Spinal cord (tissue), 10 donors: Measurements from ENCODE around the gene DCUN1D2. TPM values are rescaled to one million over a fixed set of nuclear protein-coding genes. Genes with fewer than 3 reads are reported as not detected.
"Not testable (repeated sequence)": the region's sequence is repeated elsewhere in the genome, so short reads cannot be mapped to it uniquely, and the experiment has no call there.

Experiments
- DNase-seq, 6 donors: peaks; one replicate each; pipeline versions ENCODE4 v3.0.0 to v3.0.0-alpha.2; 2013 to 2015; ENCODE audit warnings: low spot score in 6 of 6, low read depth in 4 of 6
- H3K27ac ChIP-seq: one replicate; pipeline ENCODE4 v1.5.1; 2013; ENCODE audit warnings: low read depth, low read length, control low read depth
- H3K27me3 ChIP-seq: one replicate; pipeline ENCODE4 v1.6.1; 2013; ENCODE audit warnings: low read length; ENCODE audit not compliant: control insufficient read depth, insufficient read depth
- H3K36me3 ChIP-seq: one replicate; pipeline ENCODE4 v1.6.1; 2013; ENCODE audit warnings: low read length; ENCODE audit not compliant: control insufficient read depth, insufficient read depth
- H3K4me1 ChIP-seq: one replicate; pipeline ENCODE4 v1.6.1; 2013; ENCODE audit warnings: low read length; ENCODE audit not compliant: control insufficient read depth, insufficient read depth
- H3K4me3 ChIP-seq: one replicate; pipeline ENCODE4 v1.5.1; 2013; ENCODE audit warnings: low read depth, low read length, control low read depth
- H3K9me3 ChIP-seq: one replicate; pipeline ENCODE4 v1.6.1; 2013; ENCODE audit warnings: low read length; ENCODE audit not compliant: control insufficient read depth, insufficient read depth
- WGBS: methylation state at CpG from one replicate; pipeline ENCODE4 v1.1.5; 2013; ENCODE audit warnings: missing lambda C conversion rate; ENCODE audit not compliant: insufficient coverage; 5-methylcytosine and 5-hydroxymethylcytosine counted together
- polyA plus RNA-seq, 2 donors: library from polyadenylated mRNA; unstranded; fragments of 120-200 nt; gene quantifications; one replicate each; pipeline ENCODE4 v1.2.1, GENCODE V29; 2013; ENCODE audit not compliant: insufficient read length in 2 of 2
- total RNA-seq, 2 donors: library from RNA; depleted of rRNA in 1 of 2; stranded (reverse); fragments of 120-200 nt in 1 of 2; fragments of >200 nt in 1 of 2; gene quantifications; one replicate each; pipeline versions ENCODE4 v1.2.3 to v1.2.4, GENCODE V29; 2013 to 2014
- donor health status: healthy.

Gene DCUN1D2
- total and polyA plus RNA-seq, 4 donors: 25.8 to 41.3 (median 33.1) TPM

- no peak overlapping the region for H3K4me3 ChIP-seq
- peaks cover 8% of the 10 kb centered on the region for H3K4me1 ChIP-seq
- peaks cover 10% of the 10 kb centered on the region for H3K36me3 ChIP-seq
- H3K27me3 ChIP-seq: no peaks in the 10 kb centered on the region
- 94% methylated on average over 7 of the region's 7 CpGs for WGBS
- H3K9me3 ChIP-seq: no peaks in the 10 kb centered on the region
- H3K27ac ChIP-seq: no peak overlapping the region
- no peak for DNase-seq
Observed at GRCh38 chr13:113483081-113483480, 7.4 kb downstream of the DCUN1D2 start.

- Histone ChIP-seq H3K27me3 (no peaks in the 10 kb centered on the region), H3K36me3 (peaks cover 21% of the 10 kb centered on the region), H3K4me3 (no peak overlapping the region), H3K4me1 (peaks cover 8% of the 10 kb centered on the region), H3K27ac (no peak overlapping the region), H3K9me3 (no peaks in the 10 kb centered on the region)
- 86% methylated on average over 2 of the region's 4 CpGs for WGBS
- no peak for DNase-seq
Observed at GRCh38 chr13:113479179-113479578, 11.3 kb downstream of the DCUN1D2 start.

- 100% methylated on average over 2 of the region's 3 CpGs for WGBS
- peaks cover 29% of the 10 kb centered on the region for H3K36me3 ChIP-seq
- DNase-seq: no peak
Observed at GRCh38 chr13:113477724-113478123, 12.8 kb downstream of the DCUN1D2 start.

GRCh38 chr13:113476811-113477210 is 13.7 kb downstream of the DCUN1D2 start:
- H3K27ac ChIP-seq: no peak overlapping the region
- peaks cover 36% of the 10 kb centered on the region for H3K36me3 ChIP-seq
- no peaks in the 10 kb centered on the region for H3K9me3 ChIP-seq
- no peak for DNase-seq
- no peaks in the 10 kb centered on the region for H3K27me3 ChIP-seq
- WGBS: 100% methylated on average over 2 of the region's 7 CpGs
- H3K4me3 ChIP-seq: no peak overlapping the region
- no peaks in the 10 kb centered on the region for H3K4me1 ChIP-seq

More at GRCh38 chr13:113477724-113478123, 12.8 kb downstream of the DCUN1D2 start:
- H3K4me1 ChIP-seq: no peaks in the 10 kb centered on the region
- H3K9me3 ChIP-seq: no peaks in the 10 kb centered on the region
- H3K4me3 ChIP-seq: no peak overlapping the region
- H3K27me3 ChIP-seq: no peaks in the 10 kb centered on the region
- no peak overlapping the region for H3K27ac ChIP-seq

- H3K4me3 ChIP-seq: no peak overlapping the region
- 95% methylated on average over 7 of the region's 12 CpGs for WGBS
- no peaks in the 10 kb centered on the region for H3K4me1 ChIP-seq
- no peaks in the 10 kb centered on the region for H3K9me3 ChIP-seq
- DNase-seq: no peak
- peaks cover 36% of the 10 kb centered on the region for H3K36me3 ChIP-seq
- H3K27me3 ChIP-seq: no peaks in the 10 kb centered on the region
- H3K27ac ChIP-seq: no peak overlapping the region
Observed at GRCh38 chr13:113475911-113476310, 14.6 kb downstream of the DCUN1D2 start.

GRCh38 chr13:113475280-113475679 is 15.2 kb downstream of the DCUN1D2 start:
- Histone ChIP-seq H3K36me3 (peaks cover 36% of the 10 kb centered on the region), H3K27me3 (no peaks in the 10 kb centered on the region), H3K27ac (no peak overlapping the region), H3K4me1 (no peaks in the 10 kb centered on the region), H3K9me3 (no peaks in the 10 kb centered on the region), H3K4me3 (no peak overlapping the region)
- DNase-seq: no peak
- 96% methylated on average over 10 of the region's 11 CpGs for WGBS

GRCh38 chr13:113474179-113474578 is 16.3 kb downstream of the DCUN1D2 start:
- Histone ChIP-seq H3K36me3 (peaks cover 35% of the 10 kb centered on the region), H3K9me3 (no peaks in the 10 kb centered on the region), H3K27me3 (no peaks in the 10 kb centered on the region), H3K4me3 (no peak overlapping the region), H3K27ac (no peak overlapping the region), H3K4me1 (peaks cover 3% of the 10 kb centered on the region)
- WGBS: 95% methylated on average over 3 of the region's 10 CpGs
- no peak for DNase-seq

GRCh38 chr13:113472355-113473025 is 18.0 kb downstream of the DCUN1D2 start:
- Histone ChIP-seq H3K27ac (no peak overlapping the region), H3K27me3 (no peaks in the 10 kb centered on the region), H3K4me1 (peaks cover 11% of the 10 kb centered on the region), H3K4me3 (no peak overlapping the region), H3K9me3 (no peaks in the 10 kb centered on the region), H3K36me3 (peaks cover 34% of the 10 kb centered on the region)
- 94% methylated on average over 27 of the region's 28 CpGs for WGBS
- DNase-seq: no peak

GRCh38 chr13:113471844-113472243 is 18.7 kb downstream of the DCUN1D2 start:
- Histone ChIP-seq H3K4me3 (no peak overlapping the region), H3K36me3 (peaks cover 34% of the 10 kb centered on the region), H3K4me1 (peaks cover 11% of the 10 kb centered on the region), H3K27me3 (no peaks in the 10 kb centered on the region), H3K27ac (no peak overlapping the region), H3K9me3 (no peaks in the 10 kb centered on the region)
- no peak for DNase-seq
- 71% methylated on average over 8 of the region's 11 CpGs for WGBS

- 95% methylated on average over 3 of the region's 4 CpGs for WGBS
- H3K27me3 ChIP-seq, H3K9me3 ChIP-seq, H3K27ac ChIP-seq, DNase-seq, H3K4me3 ChIP-seq: not testable (repeated sequence)
- Histone ChIP-seq H3K4me1 (peaks cover 11% of the 10 kb centered on the region), H3K36me3 (peaks cover 30% of the 10 kb centered on the region)
Observed at GRCh38 chr13:113470635-113471163, 19.8 kb downstream of the DCUN1D2 start.
